ENCODE measurements around the gene HSPD1. TPM values are rescaled to one million over a fixed set of nuclear protein-coding genes. Genes with fewer than 3 reads are reported as not detected.

HSPD1 gene
- total and polyA plus RNA-seq, 8 donors, result 79.9 to 218 (median 127) TPM

- Histone ChIP-seq H3K9me3 (no peaks in the 10 kb centered on the region), H3K36me3 (peaks cover 44 to 55% (median 51%) of the 10 kb centered on the region in 4 donors), H3K27me3 (no peaks in the 10 kb centered on the region), H3K4me3 (peak overlapping the region in 2 of 4 donors; percentile 78 to 90), H3K27ac (peak overlapping the region in 1 of 5 donors; percentile 100), H3K4me1 (peaks cover 38 to 54% (median 45%) of the 10 kb centered on the region in 4 donors)
- WGBS, 5 donors, result 10 to 34% (median 17%) methylated on average over 2 of the region's 2 CpGs
- DNase-seq, result peak in 1 of 2 donors; percentile 6
- intact Hi-C loops (cut with DNase I; ENCODE audit: low total_unique reads), result no loop called here
- TF ChIP-seq POLR2AphosphoS5 (IDR thresholded peaks at IDR 0.05) (no peak), EP300 (IDR thresholded peaks at IDR 0.05) (no peak), POLR2A (IDR thresholded peaks at IDR 0.05) (no peak), CTCF (IDR thresholded peaks at IDR 0.05) (no peak)
These were observed 2.3 kb downstream of the HSPD1 start for GRCh38 chr2:197497326-197497725.

DNA sequence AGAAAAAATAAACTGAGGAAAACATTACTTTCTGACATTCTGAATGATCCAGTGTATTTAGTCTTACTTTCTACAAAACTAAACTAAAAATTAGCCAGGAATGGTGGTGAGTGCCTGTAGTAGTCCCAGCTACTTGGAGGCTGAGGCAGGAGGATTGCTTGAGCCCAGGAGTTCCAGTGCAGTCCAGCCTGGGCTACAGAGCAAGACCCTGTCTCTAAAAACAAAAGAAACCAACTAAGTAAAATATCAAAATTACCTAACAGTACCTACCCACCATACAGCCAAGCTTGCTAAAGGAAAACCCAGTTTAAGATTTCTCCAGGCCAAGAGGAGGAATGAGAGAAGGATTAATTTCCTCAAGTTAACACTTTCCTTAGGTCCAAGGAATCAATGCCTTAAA is 2.9 kb downstream of the HSPD1 start:
- Histone ChIP-seq H3K4me1 (peaks cover 31 to 50% (median 40%) of the 10 kb centered on the region in 4 donors), H3K9me3 (no peaks in the 10 kb centered on the region), H3K36me3 (peaks cover 51 to 59% (median 55%) of the 10 kb centered on the region in 4 donors), H3K27ac (no peak overlapping the region), H3K27me3 (no peaks in the 10 kb centered on the region), H3K4me3 (peak overlapping the region in 1 of 4 donors; percentile 90)
- intact Hi-C loops (cut with DNase I; ENCODE audit: low total_unique reads), result no loop called here
- no peak for DNase-seq
- TF ChIP-seq POLR2AphosphoS5 (IDR thresholded peaks at IDR 0.05) (no peak), CTCF (IDR thresholded peaks at IDR 0.05) (no peak), POLR2A (IDR thresholded peaks at IDR 0.05) (no peak), EP300 (IDR thresholded peaks at IDR 0.05) (no peak)

GRCh38 chr2:197495433-197496134 is 4.1 kb downstream of the HSPD1 start:
- Histone ChIP-seq H3K4me3 (no peak overlapping the region), H3K9me3 (no peaks in the 10 kb centered on the region), H3K27me3 (no peaks in the 10 kb centered on the region), H3K4me1 (peaks cover 24 to 45% (median 35%) of the 10 kb centered on the region in 4 donors), H3K27ac (no peak overlapping the region), H3K36me3 (peaks cover 55 to 70% (median 66%) of the 10 kb centered on the region in 4 donors)
- 80 to 92% (median 87%) methylated on average over 2 of the region's 2 CpGs for WGBS, 5 donors
- TF ChIP-seq POLR2A (IDR thresholded peaks at IDR 0.05), result no peak
- no peak for TF ChIP-seq POLR2AphosphoS5 (IDR thresholded peaks at IDR 0.05)
- TF ChIP-seq EP300 (IDR thresholded peaks at IDR 0.05), result no peak
- no peak for TF ChIP-seq CTCF (IDR thresholded peaks at IDR 0.05)
- no peak for DNase-seq
- intact Hi-C loops (cut with DNase I; ENCODE audit: low total_unique reads), result no loop called here

DNA sequence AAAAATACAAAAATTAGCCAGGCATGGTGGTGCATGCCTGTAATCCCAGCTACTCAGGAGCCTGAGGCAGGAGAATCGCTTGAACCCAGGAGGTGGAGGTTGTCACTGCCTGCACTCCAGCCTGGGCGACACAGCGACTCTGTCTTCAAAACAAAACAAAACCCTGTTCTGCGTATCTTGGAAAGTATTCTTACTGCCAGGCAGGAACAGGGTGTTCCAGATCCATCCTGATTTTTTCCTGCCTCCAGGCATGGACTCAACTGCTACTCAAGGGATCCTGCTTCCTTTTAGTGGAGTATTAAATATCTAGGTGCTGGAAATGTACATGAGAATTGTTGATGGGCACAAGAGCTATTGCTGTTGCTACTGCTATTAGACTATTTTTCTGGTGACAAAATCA is 12.3 kb downstream of the HSPD1 start:
- H3K36me3 ChIP-seq, result peaks cover 51 to 96% (median 91%) of the 10 kb centered on the region in 4 donors
- peaks cover 10 to 21% (median 15%) of the 10 kb centered on the region in 4 donors for H3K9me3 ChIP-seq
- H3K27me3 ChIP-seq, result no peaks in the 10 kb centered on the region
- H3K4me1 ChIP-seq, result peaks cover 0 to 10% (median 3%) of the 10 kb centered on the region in 4 donors
- TF ChIP-seq POLR2A (IDR thresholded peaks at IDR 0.05), result no peak
- TF ChIP-seq CTCF (IDR thresholded peaks at IDR 0.05), result no peak
- no peak for TF ChIP-seq POLR2AphosphoS5 (IDR thresholded peaks at IDR 0.05)
- no peak for TF ChIP-seq EP300 (IDR thresholded peaks at IDR 0.05)
- 91 to 97% (median 92%) methylated on average over 4 of the region's 4 CpGs for WGBS, 5 donors
- no peak for DNase-seq
- intact Hi-C loops (cut with DNase I; ENCODE audit: low total_unique reads), result no loop called here
- H3K27ac ChIP-seq, result no peak overlapping the region
- H3K4me3 ChIP-seq, result no peak overlapping the region
